Activated naive CD4-positive, alpha-beta T cell treated with anti-CD3 and anti-CD28 coated beads, Interleukin-2, amount 50 U/mL, for 16 hours (primary cell): ENCODE results near the gene NPAS2.

Source experiments
- DNase-seq: peaks from one replicate; pipeline ENCODE4 v3.0.0-alpha.2; 2020

The NPAS2 gene

GRCh38 chr2:100857341-100857740 lies 37.4 kb downstream of the NPAS2 start:
- DNase-seq = no peak

GRCh38 chr2:100857915-100858314 lies 38.0 kb downstream of the NPAS2 start:
- no peak for DNase-seq

GRCh38 chr2:100859902-100860301 lies 40.0 kb downstream of the NPAS2 start:
- DNase-seq = no peak

DNA sequence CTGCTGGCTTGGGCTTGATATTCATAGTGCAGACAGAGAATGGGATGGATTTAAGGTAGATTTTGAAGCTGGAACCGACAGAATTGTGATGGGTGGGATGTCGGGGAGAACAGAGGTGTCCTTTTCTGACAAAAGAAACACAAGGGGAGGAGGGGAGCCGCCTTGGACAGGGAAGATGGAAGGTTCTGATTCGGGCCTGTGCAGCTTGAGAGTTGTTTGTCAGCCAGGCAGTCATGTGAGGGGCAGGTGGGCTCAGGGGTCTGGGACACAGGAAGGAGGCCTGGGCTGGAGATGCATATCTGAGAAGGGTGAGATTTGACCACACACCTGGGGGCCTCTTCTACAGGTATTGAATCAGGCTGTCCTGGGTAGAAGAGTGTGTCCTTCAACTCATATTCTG lies 41.4 kb downstream of the NPAS2 start:
- DNase-seq = no peak

DNA sequence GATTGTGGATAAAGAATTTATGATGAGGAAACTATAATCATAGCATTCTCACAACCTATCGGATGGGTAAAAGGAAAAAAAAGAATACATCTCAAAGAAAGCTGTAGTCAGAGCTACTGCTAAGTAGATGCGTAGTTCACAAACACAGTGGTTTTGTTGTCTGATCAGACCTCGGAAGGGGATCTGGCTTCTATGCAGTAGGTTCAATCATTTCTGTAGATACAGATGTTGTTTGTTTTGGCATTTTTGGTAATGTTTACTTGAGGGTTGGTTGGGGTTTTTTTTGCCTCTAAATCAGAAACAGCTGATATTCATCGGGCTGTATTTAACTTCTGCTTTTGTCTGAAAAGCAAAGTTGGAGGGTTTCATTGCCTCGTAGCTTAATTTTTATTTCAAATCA lies 42.1 kb downstream of the NPAS2 start:
- DNase-seq = no peak

DNA sequence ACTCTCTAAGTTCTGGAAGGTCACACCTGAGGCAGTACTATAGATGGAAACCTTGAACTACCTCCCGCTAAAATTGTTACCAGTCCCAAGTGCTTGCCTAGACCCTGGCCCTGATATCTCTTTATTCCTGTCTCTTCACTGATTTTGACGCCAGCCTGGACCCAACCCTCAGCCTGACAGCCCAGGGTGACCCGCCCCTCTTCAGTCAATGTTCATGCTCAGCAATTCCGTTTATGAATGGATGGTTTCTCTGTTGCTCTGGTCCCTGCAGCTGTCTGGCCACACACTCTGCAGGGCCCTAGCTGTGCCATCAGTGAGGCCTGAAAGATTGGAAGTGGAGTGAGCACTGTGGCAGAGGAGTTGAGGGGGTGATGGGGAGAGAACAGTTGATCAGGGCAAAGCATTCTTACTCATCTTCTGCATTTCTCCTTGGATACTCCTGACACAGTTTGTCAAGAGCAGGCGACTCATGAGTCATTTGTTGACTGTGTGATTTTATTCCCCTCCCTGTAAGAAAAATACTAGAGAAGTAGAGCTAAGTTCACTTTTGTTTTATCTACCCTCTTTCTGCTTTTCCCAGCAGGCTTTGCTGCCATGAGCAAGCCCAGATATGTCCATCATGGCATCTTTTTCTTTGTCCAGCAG lies 46.0 kb downstream of the NPAS2 start:
- no peak for DNase-seq

- DNase-seq = no peak
These were observed 48.1 kb downstream of the NPAS2 start for GRCh38 chr2:100868083-100868482.

DNA sequence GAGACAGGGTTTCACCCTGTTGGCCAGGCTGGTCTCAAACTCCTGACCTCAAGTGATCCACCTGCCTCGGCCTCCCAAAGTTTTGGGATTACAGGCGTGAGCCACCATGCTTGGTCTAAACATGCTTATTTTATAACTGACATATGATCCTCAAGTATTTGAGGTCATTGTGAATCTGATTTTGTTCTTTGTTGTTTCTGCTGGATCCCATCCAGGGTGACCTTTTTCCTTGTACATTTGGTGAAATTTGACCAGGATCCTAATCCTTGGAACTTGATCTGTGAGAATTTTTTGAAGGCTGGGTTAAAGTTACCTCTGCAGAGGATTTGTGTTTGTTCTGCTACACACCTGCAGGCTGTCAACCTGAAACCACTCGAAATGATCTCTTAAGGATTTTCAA lies 49.2 kb downstream of the NPAS2 start:
- DNase-seq = no peak

DNA sequence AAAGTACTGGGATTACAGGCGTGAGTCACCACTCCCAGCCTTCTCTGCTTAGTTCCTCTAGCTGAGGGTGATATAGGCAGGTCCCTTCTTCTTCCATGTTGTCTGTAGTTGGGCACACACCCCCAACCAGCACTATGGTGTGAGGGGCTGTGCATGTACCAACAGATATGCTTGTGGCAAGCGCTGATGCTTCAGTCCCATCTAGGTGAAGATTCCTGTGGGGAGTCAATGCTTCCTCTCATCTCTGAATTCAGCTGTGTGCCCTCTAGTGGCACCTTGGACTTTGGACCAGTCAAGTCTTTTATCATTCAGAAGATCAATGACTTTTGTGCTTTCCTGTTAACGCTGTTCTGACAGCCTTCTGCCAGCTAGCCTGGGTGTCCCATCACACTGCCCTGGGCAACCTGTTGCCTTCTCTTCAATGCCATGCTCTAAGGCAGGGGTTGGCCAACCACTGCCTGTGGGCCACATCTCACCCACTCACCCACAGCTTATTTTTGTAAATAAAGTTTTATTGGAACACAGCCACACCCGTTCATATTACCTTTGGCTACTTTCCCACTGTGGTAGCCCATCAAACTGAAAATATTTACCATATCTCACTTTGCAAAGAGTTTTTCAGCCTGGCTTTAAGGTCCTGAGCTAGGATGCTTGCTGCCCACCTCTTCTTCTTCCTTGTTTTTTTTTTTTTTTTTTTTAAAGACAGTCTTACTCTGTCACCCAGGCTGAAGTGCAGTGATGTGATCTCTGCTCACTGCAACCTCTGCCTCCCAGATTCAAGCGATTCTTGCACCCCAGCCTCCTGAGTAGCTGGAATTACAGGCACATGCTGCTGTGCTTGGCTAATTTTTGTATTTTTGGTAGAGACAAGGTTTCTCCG lies 51.0 kb downstream of the NPAS2 start:
- no peak for DNase-seq

- DNase-seq = no peak
These were observed 55.7 kb downstream of the NPAS2 start for GRCh38 chr2:100875516-100876230.

DNA sequence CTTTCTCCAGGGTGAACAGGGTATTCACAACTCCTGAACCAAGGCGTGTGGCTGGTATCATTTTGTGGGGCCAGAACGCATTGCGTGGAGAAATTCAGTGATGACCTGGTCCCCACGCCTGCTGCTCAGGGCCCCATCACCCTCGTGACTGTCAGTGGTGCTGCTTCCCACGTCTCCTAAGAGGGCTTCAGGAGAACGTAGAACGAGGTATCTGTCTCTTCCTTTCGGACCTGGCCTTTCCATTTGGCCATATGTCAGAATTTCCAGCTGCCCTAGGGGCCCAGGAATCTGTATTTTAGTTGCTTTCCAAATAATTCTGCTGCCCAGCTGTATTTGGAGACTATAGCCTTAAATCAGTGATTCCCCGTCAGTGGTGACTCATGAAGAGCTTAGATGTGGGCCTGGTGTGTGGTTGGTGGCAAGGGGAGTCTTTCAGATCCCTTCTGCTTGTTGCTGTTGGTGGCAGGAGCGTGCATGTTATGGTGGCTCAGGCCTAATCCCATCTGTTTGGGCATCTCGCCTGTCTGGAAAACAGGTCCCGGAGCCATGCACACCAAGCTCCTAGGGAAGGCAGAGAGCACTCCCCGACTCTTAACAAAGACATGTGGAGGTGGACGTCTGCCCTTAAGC lies 56.4 kb downstream of the NPAS2 start:
- DNase-seq = no peak

DNA sequence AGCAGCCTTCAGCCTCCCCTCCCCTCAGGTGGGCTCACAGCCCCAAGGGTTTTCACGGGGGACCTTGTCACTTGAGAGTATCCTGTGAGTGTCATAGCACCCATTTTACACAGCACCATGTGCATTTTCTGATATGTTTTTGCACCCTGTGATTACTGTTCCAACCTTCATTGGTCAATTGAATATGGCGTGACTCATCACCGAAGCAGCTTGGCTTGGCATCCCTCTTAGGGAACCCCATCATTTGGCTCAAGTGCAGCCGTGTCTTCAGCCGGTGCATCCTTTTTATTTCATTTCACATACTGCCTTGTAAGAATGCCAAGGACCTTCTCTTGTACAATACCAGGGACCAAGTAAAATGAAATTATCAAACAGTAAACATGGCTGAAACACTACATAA lies 57.6 kb downstream of the NPAS2 start:
- DNase-seq = no peak

DNA sequence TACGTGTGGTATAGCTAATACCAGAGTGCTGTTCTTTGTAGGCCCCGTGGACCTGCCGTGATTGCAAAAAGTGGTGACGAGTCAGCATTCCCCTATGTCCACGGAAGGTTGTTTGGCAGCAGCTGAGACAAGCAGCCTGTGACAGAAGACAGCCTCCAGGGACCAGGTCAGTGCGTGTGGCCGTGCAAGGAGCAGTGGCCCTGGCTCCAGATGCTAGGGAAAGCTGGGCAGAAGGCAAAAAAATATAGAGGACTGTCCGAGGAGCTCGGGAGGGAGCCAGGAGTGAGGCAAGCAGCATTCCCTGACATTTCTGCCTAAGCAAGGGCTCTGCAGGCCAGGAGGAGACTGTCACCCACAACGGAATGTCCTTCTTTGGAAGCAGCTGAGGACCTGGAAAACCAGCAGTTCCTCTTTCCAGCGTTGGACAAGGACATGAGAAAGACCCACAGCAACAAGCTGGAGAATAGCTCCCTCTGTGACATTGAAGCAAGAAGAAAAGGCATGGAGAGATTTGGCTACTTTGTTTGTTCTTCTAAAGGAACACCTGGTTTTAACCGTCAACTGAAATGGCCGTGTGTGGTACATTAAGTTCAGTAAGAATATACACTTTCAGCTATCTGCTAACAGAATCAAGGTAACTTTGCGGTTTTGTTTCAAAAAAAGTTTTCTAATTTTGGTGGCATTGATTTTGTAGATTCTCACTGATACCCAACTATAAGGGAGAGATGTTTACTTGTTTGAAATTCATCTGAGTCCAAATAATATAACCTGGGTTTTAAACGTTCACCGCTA lies 58.3 kb downstream of the NPAS2 start:
- no peak for DNase-seq

DNA sequence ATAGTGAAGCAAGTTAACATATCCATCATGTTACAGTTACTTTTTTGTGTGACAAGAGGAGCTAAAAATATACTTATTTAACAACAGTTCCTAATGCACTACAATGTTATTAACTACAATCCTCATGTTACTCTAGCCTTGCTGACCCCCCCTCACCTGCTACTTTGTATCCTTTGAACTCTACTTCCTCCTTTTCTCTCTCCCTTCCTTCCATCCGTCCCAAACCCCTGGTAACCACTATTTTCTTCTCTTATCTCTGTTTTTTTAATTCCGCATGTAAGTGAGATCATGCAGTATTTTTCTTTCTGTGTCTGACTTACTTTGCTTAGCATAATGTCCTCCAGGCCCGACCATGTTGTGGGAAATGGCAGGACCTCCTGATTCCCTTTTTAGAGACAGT lies 59.4 kb downstream of the NPAS2 start:
- DNase-seq = no peak

DNA sequence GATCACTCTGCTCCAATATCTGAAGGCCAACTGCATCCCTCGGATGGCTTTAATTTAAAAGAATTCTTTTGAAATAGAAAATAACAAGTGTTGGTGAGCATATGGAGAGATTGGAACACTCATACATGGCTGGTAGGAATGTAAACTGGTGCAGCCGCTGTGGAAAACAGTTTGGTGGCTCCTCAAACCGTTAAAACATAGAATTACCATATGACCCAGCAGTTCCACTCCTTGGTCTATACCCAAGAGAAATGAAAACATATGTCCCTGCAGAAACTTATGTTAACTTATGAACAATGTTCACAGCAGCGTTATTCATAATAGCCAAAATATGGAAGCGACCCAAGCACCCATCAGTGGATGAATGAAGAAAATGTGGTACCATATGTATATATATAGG lies 60.1 kb downstream of the NPAS2 start:
- DNase-seq = no peak

GRCh38 chr2:100880730-100881129 lies 60.8 kb downstream of the NPAS2 start:
- DNase-seq = no peak

DNA sequence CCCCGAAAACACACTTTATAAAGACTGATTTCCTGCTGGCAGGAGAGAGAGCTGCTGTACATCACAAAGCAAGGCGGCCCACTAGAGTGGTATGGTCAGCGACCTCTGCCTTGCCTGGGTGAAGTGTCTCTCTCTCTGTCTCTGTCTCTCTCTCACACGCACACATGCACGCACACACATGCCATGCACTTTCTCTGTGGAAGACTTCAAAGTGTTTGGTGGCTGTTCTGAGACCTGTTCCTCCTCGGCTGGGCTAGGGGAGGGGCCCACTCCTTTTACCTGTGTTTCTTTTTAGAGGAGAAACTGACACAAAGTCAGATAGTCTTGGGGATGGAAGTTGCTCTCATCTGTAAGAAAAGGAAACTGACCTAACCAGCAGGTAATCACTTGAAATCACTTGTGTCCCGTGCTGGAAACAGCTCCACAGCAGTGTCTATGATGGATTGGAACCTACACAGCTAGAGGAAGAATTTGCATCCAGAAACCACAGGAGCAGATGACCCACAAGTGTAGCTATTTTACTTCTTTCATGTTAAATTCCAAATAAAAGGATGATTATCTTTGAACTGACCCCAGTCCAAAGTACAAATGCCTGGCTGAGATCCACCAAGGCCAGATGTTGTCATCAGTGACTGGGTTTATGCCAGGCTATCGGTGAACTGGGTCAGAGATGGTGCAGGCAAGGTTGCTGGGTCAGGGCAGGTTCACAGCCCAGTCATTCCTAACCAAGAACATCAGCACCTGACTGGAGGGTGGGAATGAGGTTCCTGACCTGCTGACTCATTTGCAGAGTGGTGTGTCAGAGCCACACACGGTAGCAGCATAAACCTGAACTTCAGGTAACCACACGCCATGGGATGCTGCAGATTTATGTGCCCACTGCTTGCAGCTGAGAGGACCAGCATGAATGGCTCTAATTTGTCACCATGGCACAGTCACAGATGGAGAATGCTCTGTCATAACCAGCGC lies 63.0 kb downstream of the NPAS2 start:
- DNase-seq = no peak

- no peak for DNase-seq
These were observed 64.2 kb downstream of the NPAS2 start for GRCh38 chr2:100884145-100884621.

GRCh38 chr2:100886085-100886484 lies 66.1 kb downstream of the NPAS2 start:
- DNase-seq = no peak

- DNase-seq = no peak
These were observed 67.2 kb downstream of the NPAS2 start for GRCh38 chr2:100887039-100887578.
